ENCODE data around the gene ATAD2B. TPM values are rescaled to one million over a fixed set of nuclear protein-coding genes. Genes with fewer than 3 reads are reported as not detected.
A peak's percentile ranks its signal among the peaks of the same experiment; 100 is the strongest.

ATAD2B gene
- total RNA-seq, 2 experiments from 2014 or later, result 9.4 to 21.7 TPM

GRCh38 chr2:23862716-23863426 is 64.1 kb downstream of the ATAD2B start:
- Histone ChIP-seq H3K4me3 (ENCODE audit: low read depth, low read length, poor library complexity, severe bottlenecking) (peak overlapping the region; percentile 4), H3K27ac (ENCODE audit: low read depth, low read length, poor library complexity, severe bottlenecking) (no peak overlapping the region), H2AFZ (ENCODE audit: low read length) (no peak overlapping the region), H3K9me2 (ENCODE audit: insufficient read depth, low read length) (no peaks in the 10 kb centered on the region), H4K20me1 (ENCODE audit: insufficient read depth, low read length) (no peaks in the 10 kb centered on the region), H3K4me1 (ENCODE audit: insufficient read depth, low read length, poor library complexity, severe bottlenecking) (peaks cover 22% of the 10 kb centered on the region), H3K9me3 (ENCODE audit: low read length) (no peaks in the 10 kb centered on the region), H3K36me3 (ENCODE audit: insufficient read depth, low read length) (peaks cover 13% of the 10 kb centered on the region; the same call in 1 of the 2 replicates), H3K79me2 (ENCODE audit: insufficient read depth, low read depth, low read length) (no peaks in the 10 kb centered on the region), H3K4me2 (ENCODE audit: low read length) (peak overlapping the region; percentile 51)
- no TSS peak for BruUV-seq (replicated peaks)
- TF ChIP-seq, protein P1, sequence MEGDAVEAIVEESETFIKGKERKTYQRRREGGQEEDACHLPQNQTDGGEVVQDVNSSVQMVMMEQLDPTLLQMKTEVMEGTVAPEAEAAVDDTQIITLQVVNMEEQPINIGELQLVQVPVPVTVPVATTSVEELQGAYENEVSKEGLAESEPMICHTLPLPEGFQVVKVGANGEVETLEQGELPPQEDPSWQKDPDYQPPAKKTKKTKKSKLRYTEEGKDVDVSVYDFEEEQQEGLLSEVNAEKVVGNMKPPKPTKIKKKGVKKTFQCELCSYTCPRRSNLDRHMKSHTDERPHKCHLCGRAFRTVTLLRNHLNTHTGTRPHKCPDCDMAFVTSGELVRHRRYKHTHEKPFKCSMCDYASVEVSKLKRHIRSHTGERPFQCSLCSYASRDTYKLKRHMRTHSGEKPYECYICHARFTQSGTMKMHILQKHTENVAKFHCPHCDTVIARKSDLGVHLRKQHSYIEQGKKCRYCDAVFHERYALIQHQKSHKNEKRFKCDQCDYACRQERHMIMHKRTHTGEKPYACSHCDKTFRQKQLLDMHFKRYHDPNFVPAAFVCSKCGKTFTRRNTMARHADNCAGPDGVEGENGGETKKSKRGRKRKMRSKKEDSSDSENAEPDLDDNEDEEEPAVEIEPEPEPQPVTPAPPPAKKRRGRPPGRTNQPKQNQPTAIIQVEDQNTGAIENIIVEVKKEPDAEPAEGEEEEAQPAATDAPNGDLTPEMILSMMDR (conservative IDR thresholded peaks at IDR 0.05; ENCODE audit: low read length), result no peak
- TF ChIP-seq EZH2phosphoT487 (IDR thresholded peaks at IDR 0.05; ENCODE audit: borderline replicate concordance, low read depth, low read length), result no peak
- POLR2A ChIA-PET, result interaction anchor here (0.7 to 2.1 kb wide), 6 partner anchors 16 to 877 kb away, joined by 3 to 6 read pairs (median 3); no protein-coding TSS in a partner anchor
- CTCF ChIA-PET (ENCODE audit: unreplicated experiment), result no interaction called here
- DNase-seq (ENCODE audit: low spot score), result peak; percentile 61
- intact Hi-C loops (cut with micrococcal nuclease; ENCODE audit: unreplicated experiment), result loop anchor here (2.0 kb wide), 1 partner anchor 64 kb away; the partner anchor contains the start of gene ATAD2B

- DNase-seq (ENCODE audit: low spot score), result peak; percentile 63
- intact Hi-C loops (cut with micrococcal nuclease; ENCODE audit: unreplicated experiment), result loop anchor here (2.0 kb wide), 1 partner anchor 65 kb away; the partner anchor contains the start of gene ATAD2B
- Histone ChIP-seq H4K20me1 (ENCODE audit: insufficient read depth, low read length) (no peaks in the 10 kb centered on the region), H3K36me3 (ENCODE audit: insufficient read depth, low read length) (0 out of 2 replicates have a peak, but pooled peaks cover 6% of the 10 kb centered on the region), H3K9me2 (ENCODE audit: insufficient read depth, low read length) (no peaks in the 10 kb centered on the region), H3K4me3 (ENCODE audit: low read depth, low read length, poor library complexity, severe bottlenecking) (no peak overlapping the region), H2AFZ (ENCODE audit: low read length) (no peak overlapping the region), H3K4me1 (ENCODE audit: insufficient read depth, low read length, poor library complexity, severe bottlenecking) (peaks cover 22% of the 10 kb centered on the region), H3K9me3 (ENCODE audit: low read length) (no peaks in the 10 kb centered on the region), H3K27ac (ENCODE audit: low read depth, low read length, poor library complexity, severe bottlenecking) (no peak overlapping the region), H3K4me2 (ENCODE audit: low read length) (peak overlapping the region; percentile 51), H3K79me2 (ENCODE audit: insufficient read depth, low read depth, low read length) (no peaks in the 10 kb centered on the region)
- no TSS peak for BruUV-seq (replicated peaks)
- ChIA-PET POLR2A (interaction anchor here (0.7 to 2.1 kb wide), 6 partner anchors 20 to 1557 kb away, joined by 3 to 9 read pairs (median 4); no protein-coding TSS in a partner anchor), CTCF (ENCODE audit: unreplicated experiment) (no interaction called here)
- TF ChIP-seq, protein P1 (conservative IDR thresholded peaks at IDR 0.05; ENCODE audit: low read length), result no peak
- TF ChIP-seq EZH2phosphoT487 (IDR thresholded peaks at IDR 0.05; ENCODE audit: borderline replicate concordance, low read depth, low read length), result no peak
These were observed 65.0 kb downstream of the ATAD2B start for GRCh38 chr2:23861952-23862351.

DNA sequence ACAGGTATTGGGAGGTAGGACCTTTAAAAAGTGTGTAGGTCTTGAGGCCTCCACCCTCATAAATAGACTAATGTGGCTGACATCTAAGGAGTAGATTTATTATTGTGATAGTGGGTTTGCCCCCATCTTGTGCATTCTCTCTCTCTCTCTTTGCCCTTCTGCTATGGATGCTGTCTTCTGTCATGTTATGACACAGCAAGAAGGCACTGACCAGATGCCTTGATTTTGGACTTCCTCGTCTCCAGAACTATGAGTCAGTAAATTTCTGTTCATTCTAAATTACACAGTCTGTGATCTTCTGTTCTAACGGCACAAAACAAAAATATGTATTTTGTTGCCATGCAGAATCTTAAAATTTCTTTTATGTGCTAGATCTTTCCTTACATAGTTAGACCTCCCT is 66.9 kb downstream of the ATAD2B start:
- Histone ChIP-seq H2AFZ (ENCODE audit: low read length) (no peak overlapping the region), H3K79me2 (ENCODE audit: insufficient read depth, low read depth, low read length) (no peaks in the 10 kb centered on the region), H3K27ac (ENCODE audit: low read depth, low read length, poor library complexity, severe bottlenecking) (no peak overlapping the region), H3K9me2 (ENCODE audit: insufficient read depth, low read length) (no peaks in the 10 kb centered on the region), H3K4me2 (ENCODE audit: low read length) (no peak overlapping the region), H3K4me3 (ENCODE audit: low read depth, low read length, poor library complexity, severe bottlenecking) (no peak overlapping the region), H3K36me3 (ENCODE audit: insufficient read depth, low read length) (no peaks in the 10 kb centered on the region; the same call in 1 of the 2 replicates), H3K9me3 (ENCODE audit: low read length) (no peaks in the 10 kb centered on the region), H3K4me1 (ENCODE audit: insufficient read depth, low read length, poor library complexity, severe bottlenecking) (peaks cover 22% of the 10 kb centered on the region), H4K20me1 (ENCODE audit: insufficient read depth, low read length) (no peaks in the 10 kb centered on the region)
- intact Hi-C loops (cut with micrococcal nuclease; ENCODE audit: unreplicated experiment), result no loop called here
- ChIA-PET POLR2A (interaction anchor here (0.9 to 1.0 kb wide), 2 partner anchors 10 to 49 kb away, joined by 3 read pairs; no protein-coding TSS in a partner anchor), CTCF (ENCODE audit: unreplicated experiment) (no interaction called here)
- DNase-seq (ENCODE audit: low spot score), result no peak
- TF ChIP-seq, protein P1 (conservative IDR thresholded peaks at IDR 0.05; ENCODE audit: low read length), result no peak
- BruUV-seq (replicated peaks), result no TSS peak

Measured in OCI-LY7 (cell line).